ENCODE measurements around the gene PGAM2.

Gene PGAM2

GRCh38 chr7:44065431-44066110 is at the start of gene PGAM2:
Gene PGAM2, minus strand, starts transcription at chr7:44065567. Its CDS starts 38 bp downstream, at chr7:44065529.
- no peak for DNase-seq (ENCODE audit: low read depth)

- DNase-seq (ENCODE audit: low read depth), result no peak
Observed at GRCh38 chr7:44114586-44115310, 49.4 kb upstream of the PGAM2 start.

- no peak for DNase-seq (ENCODE audit: low read depth)
Observed at GRCh38 chr7:44113764-44114354, 48.5 kb upstream of the PGAM2 start.

GRCh38 chr7:44112997-44113763 is 47.8 kb upstream of the PGAM2 start:
- DNase-seq (ENCODE audit: low read depth), result no peak

GRCh38 chr7:44112231-44112996 is 47.0 kb upstream of the PGAM2 start:
- DNase-seq (ENCODE audit: low read depth), result no peak

GRCh38 chr7:44111761-44112160 is 46.4 kb upstream of the PGAM2 start:
- no peak for DNase-seq (ENCODE audit: low read depth)

GRCh38 chr7:44110719-44111635 is 45.6 kb upstream of the PGAM2 start:
- DNase-seq (ENCODE audit: low read depth), result no peak

- no peak for DNase-seq (ENCODE audit: low read depth)
Observed at GRCh38 chr7:44109991-44110390, 44.6 kb upstream of the PGAM2 start.

- no peak for DNase-seq (ENCODE audit: low read depth)
Observed at GRCh38 chr7:44108768-44109750, 43.7 kb upstream of the PGAM2 start.

GRCh38 chr7:44107961-44108767 is 42.8 kb upstream of the PGAM2 start:
- DNase-seq (ENCODE audit: low read depth), result no peak

GRCh38 chr7:44107116-44107960 is 42.0 kb upstream of the PGAM2 start:
- no peak for DNase-seq (ENCODE audit: low read depth)

GRCh38 chr7:44106311-44107065 is 41.1 kb upstream of the PGAM2 start:
- DNase-seq (ENCODE audit: low read depth), result no peak

- no peak for DNase-seq (ENCODE audit: low read depth)
Observed at GRCh38 chr7:44105832-44106231, 40.5 kb upstream of the PGAM2 start.

- no peak for DNase-seq (ENCODE audit: low read depth)
Observed at GRCh38 chr7:44104860-44105771, 39.7 kb upstream of the PGAM2 start.

- DNase-seq (ENCODE audit: low read depth), result no peak
Observed at GRCh38 chr7:44103923-44104859, 38.8 kb upstream of the PGAM2 start, which contains the start of gene AEBP1. Gene AEBP1, plus strand, starts transcription at chr7:44104345. Its CDS starts 321 bp downstream, at chr7:44104666.

Data from stromal cell of bone marrow (primary cell).